ENCODE results near the gene TRAPPC10.

Gene TRAPPC10

DNA sequence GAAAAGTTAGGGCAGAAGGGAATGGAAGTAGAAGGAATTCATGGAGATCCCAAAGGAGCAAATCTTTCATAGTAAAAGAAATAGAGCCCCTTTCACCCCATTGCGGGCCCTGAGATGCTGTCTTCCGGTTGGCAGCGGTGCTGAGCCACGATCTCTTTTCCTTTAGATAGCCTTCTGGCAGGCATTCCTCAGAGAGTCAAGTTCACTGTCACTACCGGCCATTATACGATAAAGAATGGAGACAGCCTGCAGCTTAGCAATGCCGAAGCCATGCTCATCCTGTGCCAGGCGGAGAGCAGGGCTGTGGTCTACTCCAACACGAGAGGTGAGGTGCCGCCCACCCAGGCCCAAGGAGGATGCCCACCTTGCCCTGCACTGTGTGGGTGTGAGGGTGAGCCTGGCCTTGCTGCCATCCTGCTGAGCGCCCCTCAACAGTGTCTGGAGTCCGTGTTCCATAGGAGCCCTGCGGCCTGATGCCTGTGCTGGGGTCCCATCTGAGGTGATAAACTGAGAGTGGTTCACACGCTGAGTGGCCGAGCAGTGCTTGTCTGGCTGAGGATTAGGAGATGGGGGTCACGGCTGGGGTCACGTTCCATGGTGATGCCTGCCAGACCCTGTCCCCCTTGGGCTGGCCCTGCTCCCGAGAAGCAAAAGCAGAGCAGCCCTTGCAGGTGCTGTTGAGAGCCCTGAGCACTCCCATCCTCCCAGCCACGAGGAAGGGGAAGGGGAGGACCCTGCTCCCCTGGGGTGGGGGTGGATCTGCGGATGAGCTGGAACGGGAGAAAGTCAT, 74.7 kb downstream of the TRAPPC10 start:
- H3K4me1 ChIP-seq, result no peaks in the 10 kb centered on the region
- no peaks in the 10 kb centered on the region for H3K27me3 ChIP-seq
- DNase-seq, result no peak
- H3K9me3 ChIP-seq, result no peaks in the 10 kb centered on the region
- peaks cover 77% of the 10 kb centered on the region for H3K36me3 ChIP-seq
- no peak overlapping the region for H3K4me3 ChIP-seq (ENCODE audit: low read depth, low read length)
- TF ChIP-seq, protein P1, sequence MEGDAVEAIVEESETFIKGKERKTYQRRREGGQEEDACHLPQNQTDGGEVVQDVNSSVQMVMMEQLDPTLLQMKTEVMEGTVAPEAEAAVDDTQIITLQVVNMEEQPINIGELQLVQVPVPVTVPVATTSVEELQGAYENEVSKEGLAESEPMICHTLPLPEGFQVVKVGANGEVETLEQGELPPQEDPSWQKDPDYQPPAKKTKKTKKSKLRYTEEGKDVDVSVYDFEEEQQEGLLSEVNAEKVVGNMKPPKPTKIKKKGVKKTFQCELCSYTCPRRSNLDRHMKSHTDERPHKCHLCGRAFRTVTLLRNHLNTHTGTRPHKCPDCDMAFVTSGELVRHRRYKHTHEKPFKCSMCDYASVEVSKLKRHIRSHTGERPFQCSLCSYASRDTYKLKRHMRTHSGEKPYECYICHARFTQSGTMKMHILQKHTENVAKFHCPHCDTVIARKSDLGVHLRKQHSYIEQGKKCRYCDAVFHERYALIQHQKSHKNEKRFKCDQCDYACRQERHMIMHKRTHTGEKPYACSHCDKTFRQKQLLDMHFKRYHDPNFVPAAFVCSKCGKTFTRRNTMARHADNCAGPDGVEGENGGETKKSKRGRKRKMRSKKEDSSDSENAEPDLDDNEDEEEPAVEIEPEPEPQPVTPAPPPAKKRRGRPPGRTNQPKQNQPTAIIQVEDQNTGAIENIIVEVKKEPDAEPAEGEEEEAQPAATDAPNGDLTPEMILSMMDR (IDR thresholded peaks at IDR 0.05; ENCODE audit: low read depth, low read length), result no peak

DNA sequence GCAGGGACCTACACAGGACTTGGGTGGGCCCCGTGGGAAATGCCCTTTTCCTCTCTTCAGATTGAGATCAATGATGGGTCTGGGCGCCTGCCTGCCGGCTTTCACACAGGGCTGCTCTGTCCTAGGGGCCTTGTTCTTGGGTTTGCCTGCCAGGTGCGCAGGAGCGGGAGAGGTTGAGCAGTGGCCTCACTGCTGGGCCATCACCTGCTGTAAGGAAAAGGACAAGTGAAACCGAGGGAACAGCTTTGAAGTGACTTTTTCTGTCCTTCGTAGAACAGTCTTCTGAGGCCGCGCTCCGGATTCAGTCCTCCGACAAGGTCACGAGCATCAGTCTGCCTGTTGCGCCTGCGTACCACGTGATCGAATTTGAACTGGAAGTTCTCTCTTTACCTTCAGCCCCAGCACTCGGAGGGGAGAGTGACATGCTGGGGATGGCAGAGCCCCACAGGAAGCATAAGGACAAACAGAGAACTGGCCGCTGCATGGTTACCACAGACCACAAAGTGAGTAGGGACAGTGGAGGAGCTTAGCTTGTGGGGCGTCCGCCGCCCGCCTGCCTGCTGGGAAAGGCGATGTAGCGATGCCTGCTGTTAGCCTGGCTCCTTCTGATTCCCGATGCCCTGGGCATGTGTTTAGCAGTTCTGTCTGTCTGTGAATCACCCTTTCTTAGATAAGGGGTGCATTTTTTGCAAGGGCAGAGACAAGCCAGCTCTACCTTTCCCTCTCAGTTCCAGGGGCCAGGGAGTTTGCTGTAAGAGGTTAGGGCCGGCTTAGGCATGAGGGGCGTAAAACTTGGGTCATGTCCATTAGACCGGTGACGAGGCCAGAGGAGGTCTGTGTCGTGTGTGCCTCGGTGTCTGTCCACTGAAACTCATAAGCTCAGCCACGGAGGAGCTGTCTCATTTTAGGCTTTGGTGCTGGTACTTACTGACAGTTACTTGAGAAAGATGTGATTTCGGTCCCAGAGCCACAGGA, 75.6 kb downstream of the TRAPPC10 start:
- no peaks in the 10 kb centered on the region for H3K4me1 ChIP-seq
- H3K4me3 ChIP-seq (ENCODE audit: low read depth, low read length), result no peak overlapping the region
- TF ChIP-seq, protein P1 (IDR thresholded peaks at IDR 0.05; ENCODE audit: low read depth, low read length), result no peak
- no peaks in the 10 kb centered on the region for H3K27me3 ChIP-seq
- no peak for DNase-seq
- H3K9me3 ChIP-seq, result no peaks in the 10 kb centered on the region
- H3K36me3 ChIP-seq, result peaks cover 76% of the 10 kb centered on the region

DNA sequence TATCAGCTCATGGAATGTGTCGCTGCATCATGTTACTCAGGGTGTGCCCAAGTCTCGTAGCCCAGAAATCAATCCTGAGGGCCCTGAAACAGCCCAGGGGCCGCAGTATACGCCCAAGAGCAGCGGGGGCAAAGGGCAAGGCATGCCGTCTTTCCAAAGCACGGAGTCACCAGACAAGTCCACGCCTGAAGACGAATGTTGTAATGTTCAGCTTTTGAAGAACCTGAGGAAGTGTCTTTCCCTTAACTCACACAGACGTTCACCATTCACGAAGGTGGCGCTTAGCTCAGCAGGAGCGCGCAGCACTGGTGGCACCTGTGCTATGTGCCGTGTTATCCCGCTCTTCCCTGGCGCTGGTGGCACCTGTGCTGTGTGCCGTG, 76.3 kb downstream of the TRAPPC10 start:
- H3K27me3 ChIP-seq, result no peaks in the 10 kb centered on the region
- no peak for DNase-seq
- H3K4me1 ChIP-seq, result no peaks in the 10 kb centered on the region
- H3K4me3 ChIP-seq (ENCODE audit: low read depth, low read length), result no peak overlapping the region
- peaks cover 74% of the 10 kb centered on the region for H3K36me3 ChIP-seq
- TF ChIP-seq, protein P1 (IDR thresholded peaks at IDR 0.05; ENCODE audit: low read depth, low read length), result no peak
- H3K9me3 ChIP-seq, result no peaks in the 10 kb centered on the region

DNA sequence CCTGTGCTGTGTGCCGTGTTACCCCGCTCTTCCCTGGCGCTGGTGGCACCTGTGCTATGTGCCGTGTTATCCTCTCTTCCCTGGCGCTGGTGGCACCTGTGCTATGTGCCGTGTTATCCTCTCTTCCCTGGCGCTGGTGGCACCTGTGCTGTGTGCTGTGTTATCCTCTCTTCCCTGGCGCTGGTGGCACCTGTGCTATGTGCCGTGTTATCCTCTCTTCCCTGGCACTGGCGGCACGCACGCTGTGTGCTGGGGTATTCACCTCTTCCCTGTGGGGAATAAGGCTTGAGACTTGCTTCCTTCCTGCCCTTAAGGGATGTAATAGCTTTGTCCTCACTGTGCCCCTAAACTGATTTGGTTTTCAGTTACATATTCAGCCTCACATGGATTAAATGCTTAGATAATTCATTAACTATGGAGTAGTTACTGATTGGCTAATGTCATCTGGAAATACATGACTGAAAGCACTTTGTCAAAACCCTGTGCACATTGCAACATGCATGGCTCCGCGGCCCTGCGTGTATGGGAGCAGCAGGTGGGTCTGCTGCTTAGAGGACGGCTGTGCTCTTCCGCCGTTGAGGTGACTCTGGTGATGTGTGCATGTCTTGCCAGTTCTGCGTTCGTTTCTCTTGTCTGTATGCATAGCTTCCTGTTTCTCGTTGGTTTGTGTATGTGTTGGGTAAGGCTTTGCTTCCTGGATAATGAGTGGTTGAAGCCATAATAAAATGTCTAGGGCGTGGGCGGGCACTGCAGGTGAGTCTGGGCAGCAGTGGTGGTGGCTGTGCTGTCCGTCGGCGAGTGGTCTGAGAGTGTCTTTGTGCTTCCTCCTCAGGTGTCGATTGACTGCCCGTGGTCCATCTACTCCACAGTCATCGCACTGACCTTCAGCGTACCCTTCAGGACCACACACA, 77.1 kb downstream of the TRAPPC10 start:
- Histone ChIP-seq H3K36me3 (peaks cover 72% of the 10 kb centered on the region), H3K4me3 (ENCODE audit: low read depth, low read length) (no peak overlapping the region), H3K4me1 (no peaks in the 10 kb centered on the region), H3K9me3 (no peaks in the 10 kb centered on the region), H3K27me3 (no peaks in the 10 kb centered on the region)
- TF ChIP-seq, protein P1 (IDR thresholded peaks at IDR 0.05; ENCODE audit: low read depth, low read length), result no peak
- no peak for DNase-seq

DNA sequence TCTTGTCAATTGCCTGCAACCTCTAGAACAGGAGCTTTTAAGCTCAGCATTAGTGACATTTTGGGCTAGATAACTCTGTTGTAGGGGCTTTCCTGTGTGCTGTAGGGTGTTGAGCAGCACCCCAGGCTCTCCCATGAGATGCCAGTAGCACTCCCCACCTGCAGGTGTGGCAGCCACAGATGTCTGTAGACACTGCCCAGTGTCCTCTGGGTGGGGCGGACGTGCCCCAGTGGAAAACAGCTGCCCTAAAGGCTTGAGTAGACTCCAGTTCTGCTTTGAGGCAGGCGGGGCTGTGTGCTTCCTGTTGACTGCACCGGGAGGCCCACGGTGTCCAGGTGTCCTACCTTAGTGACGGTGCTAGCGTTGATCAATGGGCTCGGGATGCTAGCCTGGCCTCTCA, 78.2 kb downstream of the TRAPPC10 start:
- Histone ChIP-seq H3K9me3 (no peaks in the 10 kb centered on the region), H3K4me3 (ENCODE audit: low read depth, low read length) (no peak overlapping the region), H3K27me3 (no peaks in the 10 kb centered on the region), H3K4me1 (no peaks in the 10 kb centered on the region), H3K36me3 (peaks cover 63% of the 10 kb centered on the region)
- TF ChIP-seq, protein P1 (IDR thresholded peaks at IDR 0.05; ENCODE audit: low read depth, low read length), result no peak
- DNase-seq, result no peak
